ENCODE data around the gene CAVIN1.
"Not testable (repeated sequence)": the region's sequence is repeated elsewhere in the genome, so short reads cannot be mapped to it uniquely, and the experiment has no call there.

CAVIN1 gene, protein sequence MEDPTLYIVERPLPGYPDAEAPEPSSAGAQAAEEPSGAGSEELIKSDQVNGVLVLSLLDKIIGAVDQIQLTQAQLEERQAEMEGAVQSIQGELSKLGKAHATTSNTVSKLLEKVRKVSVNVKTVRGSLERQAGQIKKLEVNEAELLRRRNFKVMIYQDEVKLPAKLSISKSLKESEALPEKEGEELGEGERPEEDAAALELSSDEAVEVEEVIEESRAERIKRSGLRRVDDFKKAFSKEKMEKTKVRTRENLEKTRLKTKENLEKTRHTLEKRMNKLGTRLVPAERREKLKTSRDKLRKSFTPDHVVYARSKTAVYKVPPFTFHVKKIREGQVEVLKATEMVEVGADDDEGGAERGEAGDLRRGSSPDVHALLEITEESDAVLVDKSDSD

DNA sequence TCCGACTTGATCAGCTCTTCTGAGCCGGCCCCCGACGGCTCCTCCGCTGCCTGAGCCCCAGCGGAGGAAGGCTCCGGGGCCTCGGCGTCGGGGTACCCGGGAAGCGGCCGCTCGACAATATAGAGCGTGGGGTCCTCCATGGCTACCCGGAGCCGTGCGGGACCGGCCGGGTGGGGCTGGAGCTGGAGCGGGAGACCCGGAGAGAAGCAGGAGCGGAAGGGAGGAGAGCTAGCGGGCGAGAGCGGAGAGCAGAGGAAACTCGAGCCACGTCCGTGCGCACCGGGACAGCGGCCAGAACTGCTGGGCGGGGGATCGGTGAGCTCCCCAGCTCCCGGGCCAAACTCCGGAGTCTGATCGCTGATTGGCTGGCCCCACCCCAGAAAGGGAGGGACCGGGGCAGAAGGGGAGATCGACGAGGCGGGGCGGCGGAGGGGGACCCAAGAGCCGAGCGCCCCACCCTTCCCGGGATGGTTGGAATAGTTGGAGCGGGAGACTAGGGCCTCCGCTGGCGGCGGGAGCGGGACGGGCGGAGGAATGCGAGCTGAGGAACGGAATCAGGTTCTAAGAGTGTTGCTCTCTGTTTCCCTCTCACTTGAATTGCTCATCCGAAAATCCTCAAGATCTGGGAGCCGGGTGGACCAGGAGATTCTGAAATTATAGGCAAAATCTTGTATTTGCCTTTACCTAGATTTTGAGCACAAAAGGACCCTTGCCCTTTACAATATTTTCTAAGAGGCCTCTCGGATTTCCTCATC is at the start of gene CAVIN1:
Gene CAVIN1, minus strand, starts transcription at position 299 of the 755 bp plus-strand sequence. Its CDS starts 159 bp downstream, at position 140.
- DNase-seq (ENCODE audit: low read depth in 1 of 2, low spot score in 1 of 2): no peak

GRCh38 chr17:42467889-42468288 is 44.8 kb upstream of the CAVIN1 start:
- DNase-seq (ENCODE audit: low read depth in 1 of 2, low spot score in 1 of 2): no peak

GRCh38 chr17:42463976-42464400 is 40.9 kb upstream of the CAVIN1 start:
- DNase-seq (ENCODE audit: low read depth in 1 of 2, low spot score in 1 of 2): no peak

GRCh38 chr17:42460371-42460770 is 37.3 kb upstream of the CAVIN1 start:
- no peak for DNase-seq (ENCODE audit: low read depth in 1 of 2, low spot score in 1 of 2)

DNA sequence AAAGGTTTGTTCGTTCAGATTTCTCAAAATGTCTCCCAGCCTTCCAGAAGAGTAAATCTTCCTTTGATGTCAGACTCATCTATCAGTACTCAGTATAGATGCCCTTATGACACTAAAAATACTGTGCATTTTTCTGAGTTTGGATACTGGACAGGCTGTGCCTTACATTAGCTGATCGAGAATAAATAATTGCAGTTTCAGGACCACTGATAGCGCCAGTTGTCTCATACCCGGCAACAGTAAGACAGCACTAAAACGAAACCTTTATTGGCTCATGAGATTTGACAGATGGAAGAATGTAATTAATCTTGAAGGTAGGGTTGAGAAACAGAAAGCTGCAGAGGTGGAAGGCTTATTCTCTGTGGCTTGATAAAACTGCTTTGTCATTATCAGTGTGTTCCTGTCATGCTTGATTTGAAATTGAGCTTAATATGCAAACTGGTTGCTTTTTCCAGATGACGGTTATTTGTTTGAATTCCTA is 36.8 kb upstream of the CAVIN1 start:
- no peak for DNase-seq (ENCODE audit: low read depth in 1 of 2, low spot score in 1 of 2)

DNA sequence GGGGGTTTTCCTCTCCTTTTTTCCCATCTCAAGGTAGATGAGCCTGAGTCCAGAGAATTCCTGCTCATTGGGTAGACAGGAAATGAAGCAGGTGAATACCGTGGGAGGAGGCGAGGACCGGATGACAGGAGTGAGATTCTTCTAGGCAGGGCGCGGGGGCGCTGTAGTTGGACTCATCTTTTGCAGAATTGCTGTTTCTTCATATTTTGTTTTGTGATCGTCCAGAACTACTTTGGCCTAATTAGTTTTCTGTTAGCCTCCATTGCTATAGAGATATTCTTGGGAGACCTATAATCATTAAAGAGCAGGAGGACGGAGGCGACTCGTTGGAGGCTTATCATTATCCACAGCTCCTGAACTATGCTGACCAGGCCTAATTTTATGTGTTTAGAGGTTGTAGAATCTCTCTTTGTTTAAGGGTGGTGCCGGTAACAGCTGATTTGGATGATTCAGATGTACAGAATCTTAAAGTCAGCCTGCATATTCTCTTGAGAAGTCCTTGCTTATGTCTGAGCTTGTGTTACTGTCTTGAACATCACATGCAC is 36.3 kb upstream of the CAVIN1 start:
- peak in 1 of 2 donors; percentile 7 for DNase-seq (ENCODE audit: low read depth in 1 of 2, low spot score in 1 of 2)

GRCh38 chr17:42458497-42459255 is 35.6 kb upstream of the CAVIN1 start, which contains the start of gene ATP6V0A1:
Gene ATP6V0A1, plus strand, starts transcription at chr17:42458878. Its CDS starts 2,017 bp downstream, at chr17:42460895.
- DNase-seq (ENCODE audit: low read depth in 1 of 2, low spot score in 1 of 2): peak; percentile 67 to 85

GRCh38 chr17:42457107-42457792 is 34.2 kb upstream of the CAVIN1 start:
- DNase-seq (ENCODE audit: low read depth in 1 of 2, low spot score in 1 of 2): no peak

DNA sequence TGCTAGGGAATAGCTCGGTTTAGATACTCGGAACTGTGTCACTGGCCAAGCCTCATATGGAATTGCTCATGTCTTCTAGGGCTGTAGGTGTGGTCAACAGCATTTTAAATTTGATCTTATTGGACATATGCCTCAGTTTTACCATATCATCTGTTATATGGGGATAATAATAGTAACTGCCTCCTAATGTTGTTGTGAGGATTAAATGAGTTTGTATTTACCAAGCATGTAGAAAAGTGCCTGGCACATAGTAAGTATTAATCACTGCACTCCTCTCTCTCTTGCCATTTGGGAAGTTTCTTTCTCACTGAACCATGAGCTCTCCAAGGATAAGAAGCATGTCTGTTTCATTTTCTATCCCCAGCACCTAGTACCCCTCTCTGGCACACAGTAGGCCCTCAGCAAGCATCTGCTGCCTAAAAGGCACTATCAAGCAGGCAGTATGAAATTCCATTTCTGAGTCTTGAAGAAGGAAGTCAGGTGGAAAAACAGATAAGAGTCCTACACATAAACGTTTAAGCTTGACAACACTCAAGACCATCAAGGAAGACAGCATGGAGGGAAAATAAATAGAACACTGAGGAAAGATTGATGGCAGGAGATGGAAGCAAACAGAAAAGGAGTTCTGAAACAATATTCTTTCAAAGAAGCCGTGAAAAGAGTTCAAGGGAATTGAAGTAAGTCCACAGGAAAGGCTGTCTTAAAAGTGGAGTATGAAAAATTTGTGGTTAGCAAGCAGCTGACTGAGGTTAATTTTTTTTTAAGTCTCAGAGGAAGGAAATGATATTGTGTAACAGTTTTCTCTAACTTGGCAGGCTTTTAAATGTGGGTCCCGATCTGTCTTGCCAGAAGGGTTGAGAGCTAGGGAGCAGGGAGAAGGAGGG is 33.4 kb upstream of the CAVIN1 start:
- DNase-seq (ENCODE audit: low read depth in 1 of 2, low spot score in 1 of 2): no peak

DNA sequence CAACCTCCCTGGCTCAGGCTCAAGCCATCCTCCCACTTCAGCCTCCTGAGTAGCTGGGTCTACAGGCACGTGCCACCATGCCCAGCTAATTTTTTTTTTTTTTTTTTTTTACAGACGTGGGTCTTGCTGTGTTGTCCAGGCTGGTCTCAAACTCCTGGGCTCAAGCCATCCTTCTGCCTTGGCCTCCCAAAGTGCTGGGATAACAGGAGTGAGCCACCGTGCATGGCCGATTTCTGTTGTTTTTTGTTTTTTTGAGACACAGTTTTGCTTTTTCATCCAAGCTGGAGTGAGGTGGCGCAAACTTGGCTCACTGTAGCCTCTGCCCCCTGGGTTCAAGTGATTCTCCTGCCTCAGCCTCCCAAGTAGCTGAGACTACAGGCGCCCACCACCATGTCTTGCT is 31.9 kb upstream of the CAVIN1 start:
- DNase-seq (ENCODE audit: low read depth in 1 of 2, low spot score in 1 of 2): not testable (repeated sequence)

GRCh38 chr17:42453439-42453838 is 30.4 kb upstream of the CAVIN1 start:
- DNase-seq (ENCODE audit: low read depth in 1 of 2, low spot score in 1 of 2): no peak

- not testable (repeated sequence) for DNase-seq (ENCODE audit: low read depth in 1 of 2, low spot score in 1 of 2)
These were observed 28.2 kb upstream of the CAVIN1 start for GRCh38 chr17:42451270-42451669.

DNA sequence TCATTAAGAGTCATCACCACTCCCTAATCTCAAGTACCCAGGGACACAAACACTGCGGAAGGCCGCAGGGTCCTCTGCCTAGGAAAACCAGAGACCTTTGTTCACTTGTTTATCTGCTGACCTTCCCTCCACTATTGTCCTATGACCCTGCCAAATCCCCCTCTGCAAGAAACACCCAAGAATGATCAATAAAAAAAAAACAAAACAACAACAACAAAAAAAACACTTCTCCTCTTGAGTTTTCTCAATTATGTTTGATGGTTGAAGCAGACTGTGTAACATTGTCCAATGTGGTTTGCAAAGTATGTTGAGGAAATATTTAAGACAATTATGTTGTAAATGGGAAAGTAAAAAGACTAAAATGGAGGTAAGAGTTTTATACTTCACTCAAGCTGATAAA is 26.8 kb upstream of the CAVIN1 start:
- not testable (repeated sequence) for DNase-seq (ENCODE audit: low read depth in 1 of 2, low spot score in 1 of 2)

DNA sequence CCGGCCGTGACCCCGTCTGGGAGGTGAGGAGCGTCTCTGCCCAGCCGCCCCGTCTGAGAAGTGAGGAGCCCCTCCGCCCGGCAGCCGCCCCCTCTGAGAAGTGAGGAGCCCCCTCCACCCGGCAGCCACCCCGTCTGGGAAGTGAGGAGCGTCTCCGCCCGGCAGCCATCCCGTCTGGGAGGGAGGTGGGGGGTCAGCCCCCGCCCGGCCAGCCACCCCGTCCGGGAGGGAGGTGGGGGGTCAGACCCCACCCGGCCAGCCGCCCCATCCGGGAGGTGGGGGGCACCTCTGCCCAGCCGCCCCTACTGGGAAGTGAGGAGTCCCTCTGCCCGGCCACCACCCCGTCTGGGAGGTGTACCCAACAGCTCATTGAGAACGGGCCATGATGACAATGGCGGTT is 26.1 kb upstream of the CAVIN1 start:
- DNase-seq (ENCODE audit: low read depth in 1 of 2, low spot score in 1 of 2): not testable (repeated sequence)

DNA sequence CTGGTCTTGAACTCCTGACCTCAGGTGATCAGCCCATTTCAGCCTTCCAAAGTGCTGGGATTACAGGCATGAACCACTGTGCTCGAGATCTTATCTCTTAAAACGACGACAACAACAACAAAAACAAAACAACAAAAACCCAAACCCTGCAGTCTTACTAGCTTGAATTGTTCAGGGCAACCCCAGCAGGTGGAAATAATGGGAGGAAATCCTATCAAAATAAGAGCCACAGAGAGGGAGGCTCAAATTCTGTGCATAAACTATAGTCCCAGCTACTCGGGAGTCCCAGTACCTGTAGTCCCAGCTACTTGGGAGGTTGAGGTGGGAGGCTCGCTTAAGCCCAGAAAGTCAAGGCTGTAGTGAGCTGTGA is 19.1 kb upstream of the CAVIN1 start:
- no peak for DNase-seq (ENCODE audit: low read depth in 1 of 2, low spot score in 1 of 2)

DNA sequence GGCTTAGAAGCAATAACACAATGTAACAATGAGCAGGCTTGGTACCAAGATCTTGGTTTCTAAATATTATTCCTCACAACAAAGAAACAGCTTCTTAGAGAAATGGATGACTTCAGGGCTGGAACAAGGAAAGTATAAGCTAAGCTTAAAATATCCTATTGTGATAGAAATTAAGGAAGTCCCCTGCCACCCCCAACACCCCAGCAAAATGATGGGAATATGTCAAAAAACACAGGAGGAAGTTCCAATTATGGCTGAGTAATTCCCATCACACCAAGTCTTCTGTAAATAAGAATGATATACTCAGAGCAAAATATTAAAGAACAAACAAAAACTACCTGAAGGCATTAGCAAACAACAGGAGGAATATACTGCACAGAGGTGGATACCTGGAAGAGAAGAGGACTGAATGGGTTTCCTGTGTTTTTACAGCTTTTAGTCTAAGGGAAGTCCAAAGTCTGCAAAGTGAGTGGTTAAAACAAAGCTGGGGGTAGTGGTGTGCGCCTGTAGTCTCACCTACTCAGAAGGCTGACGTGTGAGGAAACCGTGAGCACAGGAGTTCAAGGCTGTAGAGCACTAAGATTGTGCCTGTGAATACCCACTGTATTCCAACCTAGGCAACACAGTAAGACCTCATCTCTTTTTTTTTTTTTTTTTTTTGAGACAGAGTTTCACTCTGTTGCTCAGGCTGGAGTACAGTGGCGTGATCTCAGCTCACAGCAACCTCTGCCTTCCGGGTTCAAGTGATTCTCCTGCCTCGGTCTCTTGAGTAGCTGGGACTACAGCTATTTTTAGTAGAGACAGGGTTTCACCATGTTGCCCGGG is 18.5 kb upstream of the CAVIN1 start:
- DNase-seq (ENCODE audit: low read depth in 1 of 2, low spot score in 1 of 2): no peak

DNA sequence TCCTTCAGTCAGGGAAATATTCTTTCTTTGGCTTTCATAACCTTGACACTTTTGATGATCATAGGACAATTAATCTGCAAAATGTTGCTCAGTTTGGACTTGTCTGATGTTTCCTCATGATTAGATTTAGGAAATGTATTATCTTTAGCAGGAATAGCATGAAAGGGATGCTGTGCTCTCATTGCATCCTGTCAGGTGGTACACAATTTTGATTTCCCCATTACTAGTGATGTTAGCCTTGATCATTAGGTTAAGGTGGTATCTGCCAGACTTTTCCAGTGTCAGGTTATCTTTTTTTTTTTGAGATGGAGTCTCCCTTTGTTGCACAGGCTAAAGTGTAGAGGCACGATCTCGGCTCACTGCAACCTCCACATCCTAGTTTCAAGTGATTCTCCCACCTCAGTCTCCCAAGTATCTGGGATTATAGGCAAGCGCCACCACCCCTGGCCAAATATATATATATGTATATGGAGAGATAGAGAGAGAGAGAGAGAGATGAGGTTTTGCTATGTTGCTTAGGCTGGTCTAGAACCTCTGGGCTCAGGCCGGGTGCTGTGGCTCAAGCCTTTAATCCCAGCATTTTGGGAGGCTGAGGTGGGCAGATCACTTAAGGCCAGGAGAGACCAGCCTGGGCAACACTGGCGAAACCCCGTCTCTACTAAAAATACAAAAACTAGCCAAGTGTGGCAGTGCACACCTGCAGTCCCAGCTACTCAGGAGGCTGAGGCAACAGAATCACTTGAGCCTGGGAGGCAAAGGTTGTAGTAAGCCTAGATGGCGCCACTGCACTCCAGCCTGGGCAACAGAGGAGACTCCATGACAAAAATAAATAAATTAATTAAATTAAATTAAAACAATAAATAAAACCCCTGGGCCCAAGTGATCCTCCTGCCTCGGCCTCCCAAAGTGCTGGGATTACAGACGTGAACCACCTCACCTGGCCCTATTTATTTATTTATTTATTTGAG is 15.8 kb upstream of the CAVIN1 start:
- DNase-seq (ENCODE audit: low read depth in 1 of 2, low spot score in 1 of 2): no peak

All from stimulated activated CD4-positive, alpha-beta T cell treated with anti-CD3 and anti-CD28 coated beads, Interleukin-15, amount 100 ng/mL, for 1 hour (primary cell).